ENCODE measurements around the gene NPC1. TPM values are rescaled to one million over a fixed set of nuclear protein-coding genes. Genes with fewer than 3 reads are reported as not detected.

Gene NPC1
- total and polyA plus RNA-seq, 2 of the 8 experiments (the other 6 are each of a cell fraction or from before 2014, with no cell fraction given): 34.1 to 39.5 TPM

DNA sequence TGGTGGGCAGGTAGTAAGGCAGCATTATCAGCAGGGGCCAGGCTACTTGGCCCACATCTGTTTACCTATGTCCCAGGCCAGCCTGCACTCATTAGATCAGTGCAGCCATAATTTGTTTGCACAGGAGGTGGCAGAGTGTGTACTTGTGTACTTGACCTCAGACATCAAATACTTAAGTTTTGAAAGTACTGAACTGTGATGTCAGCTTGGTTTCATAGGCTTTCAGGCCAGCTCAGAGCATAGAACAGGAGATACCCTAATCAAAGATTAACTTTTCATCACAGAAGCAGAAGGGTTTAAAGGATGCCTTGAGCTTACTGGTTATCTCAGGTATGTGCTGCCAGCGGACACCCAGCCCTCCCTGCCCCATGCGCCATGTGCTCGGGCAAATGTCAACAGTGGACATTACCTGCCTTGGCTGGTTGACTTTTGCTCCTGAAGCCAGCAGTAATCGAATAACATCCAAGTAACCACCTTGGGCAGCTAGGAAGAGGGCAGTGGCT lies 43.2 kb upstream of the NPC1 start:
- DNase-seq (ENCODE audit: low read depth in 1 of 2, low spot score in 2 of 2): no peak
- H3K23me2 ChIP-seq (ENCODE audit: low read depth, low read length): no peaks in the 10 kb centered on the region
- H3K27ac ChIP-seq (ENCODE audit: low read depth, low read length): no peak overlapping the region
- no peak overlapping the region for H3K4me2 ChIP-seq (ENCODE audit: insufficient read depth in 1 of 2, low read depth in 2 of 2, low read length in 2 of 2)
- peaks cover 0 to 4% (median 2%) of the 10 kb centered on the region in 4 experiments; a peak in 3 of 7 replicates for H3K4me1 ChIP-seq (replicated peaks in 1 of 4; ENCODE audit: control insufficient read depth in 3 of 4, insufficient read depth in 4 of 4, low read length in 3 of 4)
- H3K9me3 ChIP-seq (ENCODE audit: insufficient read depth in 2 of 2, low read depth in 1 of 2, low read length in 1 of 2): no peaks in the 10 kb centered on the region; a peak in 1 of 4 replicates
- no peak overlapping the region for H4K91ac ChIP-seq (replicated peaks; ENCODE audit: insufficient read length, low read length)
- ChIA-PET CTCF (ENCODE audit: partially characterized antibody) (interaction anchor here (0.9 kb wide), 1 partner anchor 15 kb away, joined by 3 read pairs; no protein-coding TSS in a partner anchor), POLR2A (ENCODE audit: partially characterized antibody) (interaction anchor here (1.1 kb wide), 1 partner anchor 9 kb away, joined by 3 read pairs; no protein-coding TSS in a partner anchor)
- no peaks in the 10 kb centered on the region for H3K79me2 ChIP-seq (ENCODE audit: control insufficient read depth in 1 of 2, insufficient read depth in 2 of 2, low read length in 2 of 2)
- TF ChIP-seq POU5F1 (IDR thresholded peaks at IDR 0.05; ENCODE audit: low read depth, low read length): no peak
- no peak for TF ChIP-seq KDM1A (IDR thresholded peaks at IDR 0.05; ENCODE audit: borderline replicate concordance, low read length)
- no peak for TF ChIP-seq HDAC2 (IDR thresholded peaks at IDR 0.05; ENCODE audit: borderline replicate concordance in 1 of 2, low read depth in 2 of 2, low read length in 2 of 2)
- no peak for TF ChIP-seq HDAC6 (IDR thresholded peaks at IDR 0.05; ENCODE audit: low read depth, low read length)
- TF ChIP-seq SP1 (IDR thresholded peaks at IDR 0.05; ENCODE audit: low read depth, low read length): no peak
- TF ChIP-seq SP2 (IDR thresholded peaks at IDR 0.05; ENCODE audit: low read length): no peak
- TF ChIP-seq SRF (IDR thresholded peaks at IDR 0.05; ENCODE audit: low read depth, low read length): no peak
- no peak for TF ChIP-seq RFX5 (IDR thresholded peaks at IDR 0.05; ENCODE audit: borderline replicate concordance, low read depth, low read length)
- H2BK15ac ChIP-seq (ENCODE audit: low read length): no peak overlapping the region
- no peak overlapping the region for H2BK120ac ChIP-seq (replicated peaks; ENCODE audit: low read depth, low read length)
- no peak overlapping the region for H3K56ac ChIP-seq (replicated peaks; ENCODE audit: insufficient read length, low read depth, low read length)
- H4K8ac ChIP-seq (ENCODE audit: extremely low read depth, insufficient read depth, low read length): no peak overlapping the region
- no peak overlapping the region for H3K23ac ChIP-seq (ENCODE audit: insufficient read length)
- no peak overlapping the region for H3K4me3 ChIP-seq (ENCODE audit: extremely low read depth in 1 of 4, insufficient read depth in 2 of 4, low read depth in 3 of 4, low read length in 4 of 4)
- H2BK12ac ChIP-seq (ENCODE audit: low read depth, low read length): no peak overlapping the region
- no peaks in the 10 kb centered on the region for H3K36me3 ChIP-seq (ENCODE audit: control insufficient read depth in 2 of 4, insufficient read depth in 4 of 4, low read length in 3 of 4)
- no peak overlapping the region for H4K5ac ChIP-seq (ENCODE audit: insufficient read length, low read depth, low read length)
- no peaks in the 10 kb centered on the region for H3K27me3 ChIP-seq (replicated peaks in 1 of 4; ENCODE audit: control insufficient read depth in 3 of 4, extremely low read depth in 1 of 4, insufficient read depth in 3 of 4, low read length in 3 of 4)
- no peak overlapping the region for H2BK20ac ChIP-seq (ENCODE audit: low read length)
- H3K4ac ChIP-seq (replicated peaks; ENCODE audit: insufficient read length, low read depth, low read length): no peak overlapping the region
- no peaks in the 10 kb centered on the region for H3K79me1 ChIP-seq (ENCODE audit: low read depth, low read length)
- H3K18ac ChIP-seq (ENCODE audit: extremely low read depth, low read length): no peak overlapping the region
- no peak overlapping the region for H3K14ac ChIP-seq (ENCODE audit: insufficient read length)
- FAIRE-seq: no peak
- 89% methylated on average over 4 of the region's 4 CpGs; no CpG with 5 or more reads in 1 of the 2 experiments for WGBS, 2 experiments (ENCODE audit: extremely low coverage in 1 of 2, insufficient coverage in 1 of 2, insufficient read length in 1 of 2, insufficient replicate concordance in 2 of 2, low coverage in 1 of 2, low lambda C conversion rate in 2 of 2, missing lambda C conversion rate in 1 of 2)
- no peak overlapping the region for H2AFZ ChIP-seq (ENCODE audit: low read length)
- H4K20me1 ChIP-seq (replicated peaks in 1 of 2; ENCODE audit: control insufficient read depth in 1 of 2, insufficient read depth in 2 of 2, low read length in 2 of 2): no peaks in the 10 kb centered on the region
- no peak overlapping the region for H3K9ac ChIP-seq (replicated peaks in 1 of 4; ENCODE audit: extremely low read depth in 1 of 4, low read depth in 3 of 4, low read length in 3 of 4)
- no peak overlapping the region for H2BK5ac ChIP-seq (ENCODE audit: low read depth, low read length)
- H2AK5ac ChIP-seq (ENCODE audit: low read depth, low read length): no peak overlapping the region

Measured in H1 (cell line).